Measurements from ENCODE around the gene IL15RA.

IL15RA gene

DNA sequence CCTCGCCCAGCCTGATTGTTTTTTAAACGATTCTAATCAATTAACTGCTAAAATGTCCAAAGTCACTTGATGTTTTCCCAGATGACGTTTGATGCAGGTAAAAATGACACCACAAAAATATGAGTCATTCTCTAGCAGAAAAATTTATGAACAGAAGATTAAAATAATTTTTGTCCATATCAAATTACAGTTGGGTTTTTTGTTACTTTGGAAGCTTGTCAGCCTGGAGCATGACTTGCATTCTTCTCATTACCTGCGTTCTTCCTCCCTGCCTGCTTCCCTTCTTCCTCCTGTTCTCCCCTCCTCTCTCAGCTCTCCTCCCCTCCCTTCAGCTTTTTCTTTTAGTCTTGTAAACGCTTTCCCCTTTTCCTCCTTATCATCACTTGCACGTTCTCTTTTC, 18.7 kb downstream of the IL15RA start:
- H3K9ac ChIP-seq (ENCODE audit: low read length) = no peak overlapping the region
- TF ChIP-seq EZH2phosphoT487 (conservative IDR thresholded peaks at IDR 0.05; ENCODE audit: low read length) = no peak
- TF ChIP-seq, protein P1, sequence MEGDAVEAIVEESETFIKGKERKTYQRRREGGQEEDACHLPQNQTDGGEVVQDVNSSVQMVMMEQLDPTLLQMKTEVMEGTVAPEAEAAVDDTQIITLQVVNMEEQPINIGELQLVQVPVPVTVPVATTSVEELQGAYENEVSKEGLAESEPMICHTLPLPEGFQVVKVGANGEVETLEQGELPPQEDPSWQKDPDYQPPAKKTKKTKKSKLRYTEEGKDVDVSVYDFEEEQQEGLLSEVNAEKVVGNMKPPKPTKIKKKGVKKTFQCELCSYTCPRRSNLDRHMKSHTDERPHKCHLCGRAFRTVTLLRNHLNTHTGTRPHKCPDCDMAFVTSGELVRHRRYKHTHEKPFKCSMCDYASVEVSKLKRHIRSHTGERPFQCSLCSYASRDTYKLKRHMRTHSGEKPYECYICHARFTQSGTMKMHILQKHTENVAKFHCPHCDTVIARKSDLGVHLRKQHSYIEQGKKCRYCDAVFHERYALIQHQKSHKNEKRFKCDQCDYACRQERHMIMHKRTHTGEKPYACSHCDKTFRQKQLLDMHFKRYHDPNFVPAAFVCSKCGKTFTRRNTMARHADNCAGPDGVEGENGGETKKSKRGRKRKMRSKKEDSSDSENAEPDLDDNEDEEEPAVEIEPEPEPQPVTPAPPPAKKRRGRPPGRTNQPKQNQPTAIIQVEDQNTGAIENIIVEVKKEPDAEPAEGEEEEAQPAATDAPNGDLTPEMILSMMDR (IDR thresholded peaks at IDR 0.05; ENCODE audit: insufficient read depth, low read length, poor library complexity, severe bottlenecking) = no peak
- H3K9me2 ChIP-seq (replicated peaks; ENCODE audit: insufficient read depth, low read length) = no peaks in the 10 kb centered on the region
- H3K79me2 ChIP-seq (ENCODE audit: insufficient read depth, low read length) = no peaks in the 10 kb centered on the region
- H4K20me1 ChIP-seq (ENCODE audit: low read depth, low read length) = no peaks in the 10 kb centered on the region
- H3K4me2 ChIP-seq (ENCODE audit: low read depth, low read length, poor library complexity, severe bottlenecking) = no peak overlapping the region
- H3K36me3 ChIP-seq (ENCODE audit: low read length) = no peaks in the 10 kb centered on the region
- H3K4me3 ChIP-seq (ENCODE audit: insufficient read depth, low read length, poor library complexity, severe bottlenecking) = no peak overlapping the region
- H3F3A ChIP-seq (ENCODE audit: insufficient read depth) = no peaks in the 10 kb centered on the region
- no peak overlapping the region for H2AFZ ChIP-seq (ENCODE audit: low read depth, low read length, severe bottlenecking)
- no peaks in the 10 kb centered on the region for H3K9me3 ChIP-seq (ENCODE audit: insufficient read depth, low read length)
- no peaks in the 10 kb centered on the region for H3K27me3 ChIP-seq (ENCODE audit: low read length)
- no peak overlapping the region for H3K27ac ChIP-seq (ENCODE audit: low read depth, low read length)

DNA sequence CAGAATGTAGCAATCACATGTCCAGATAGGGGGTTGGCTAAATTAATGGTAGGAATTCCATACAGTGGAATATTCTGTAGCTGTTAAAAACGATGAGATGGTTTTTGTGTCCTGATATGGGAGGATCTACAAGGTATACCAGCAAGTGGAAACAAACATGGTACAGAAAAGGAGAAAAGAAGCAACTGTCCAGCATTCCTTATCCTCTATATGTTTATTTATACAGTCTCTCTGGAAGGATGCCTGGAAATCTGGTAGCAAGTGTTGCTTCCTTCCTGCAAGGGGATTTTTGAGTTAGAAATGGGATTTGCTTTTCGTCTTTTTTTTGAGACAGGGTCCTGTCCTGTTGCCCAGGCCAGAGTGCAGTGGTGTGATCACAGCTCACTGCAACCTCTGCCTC, 19.3 kb downstream of the IL15RA start:
- Histone ChIP-seq H3K9ac (ENCODE audit: low read length) (no peak overlapping the region), H3K27ac (ENCODE audit: low read depth, low read length) (no peak overlapping the region), H3K79me2 (ENCODE audit: insufficient read depth, low read length) (no peaks in the 10 kb centered on the region), H3F3A (ENCODE audit: insufficient read depth) (no peaks in the 10 kb centered on the region), H3K9me3 (ENCODE audit: insufficient read depth, low read length) (no peaks in the 10 kb centered on the region), H2AFZ (ENCODE audit: low read depth, low read length, severe bottlenecking) (no peak overlapping the region), H3K27me3 (ENCODE audit: low read length) (no peaks in the 10 kb centered on the region), H4K20me1 (ENCODE audit: low read depth, low read length) (no peaks in the 10 kb centered on the region), H3K4me2 (ENCODE audit: low read depth, low read length, poor library complexity, severe bottlenecking) (no peak overlapping the region), H3K4me3 (ENCODE audit: insufficient read depth, low read length, poor library complexity, severe bottlenecking) (no peak overlapping the region), H3K36me3 (ENCODE audit: low read length) (no peaks in the 10 kb centered on the region), H3K9me2 (replicated peaks; ENCODE audit: insufficient read depth, low read length) (no peaks in the 10 kb centered on the region)
- TF ChIP-seq EZH2phosphoT487 (conservative IDR thresholded peaks at IDR 0.05; ENCODE audit: low read length) = no peak
- TF ChIP-seq, protein P1 (IDR thresholded peaks at IDR 0.05; ENCODE audit: insufficient read depth, low read length, poor library complexity, severe bottlenecking) = no peak

DNA sequence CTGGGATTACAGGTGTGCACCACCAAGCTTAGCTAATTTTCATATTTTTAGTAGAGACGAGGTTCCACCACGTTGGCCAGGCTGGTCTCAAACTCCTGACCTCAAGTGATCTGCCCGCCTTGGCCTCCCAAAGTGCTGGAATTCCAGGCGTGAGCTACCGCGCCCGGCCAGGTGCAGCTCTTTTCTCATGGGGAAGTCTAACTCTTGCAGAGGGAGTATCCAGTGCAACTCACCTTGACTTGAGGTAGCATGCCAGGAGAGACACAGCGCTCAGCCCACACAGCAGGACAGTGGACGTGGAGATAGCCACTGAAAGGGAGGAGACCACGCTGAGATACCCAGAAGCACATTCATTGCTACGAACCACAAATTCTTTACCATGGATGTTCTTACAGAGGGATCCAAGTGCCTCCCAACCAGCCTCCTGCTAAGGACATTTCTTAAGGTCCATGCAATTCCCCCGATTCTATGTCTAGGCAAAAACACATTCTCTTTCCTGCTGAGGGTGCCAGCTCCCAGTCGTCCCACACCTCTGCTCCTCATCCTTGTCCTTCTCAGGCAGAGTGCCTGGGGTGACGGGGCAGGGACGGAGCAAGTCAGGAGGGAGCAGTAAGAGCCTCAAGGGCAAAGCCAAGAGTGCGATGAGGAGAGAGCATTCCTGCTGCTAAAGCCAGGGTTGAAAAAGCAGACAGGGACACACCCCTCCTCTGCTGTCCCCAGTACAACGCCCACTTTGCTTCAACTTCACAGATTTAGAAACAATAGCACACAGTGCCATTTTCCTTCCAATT, 21.0 kb downstream of the IL15RA start:
- H3K4me3 ChIP-seq (ENCODE audit: insufficient read depth, low read length, poor library complexity, severe bottlenecking) = no peak overlapping the region
- no peaks in the 10 kb centered on the region for H3K27me3 ChIP-seq (ENCODE audit: low read length)
- TF ChIP-seq, protein P1 (IDR thresholded peaks at IDR 0.05; ENCODE audit: insufficient read depth, low read length, poor library complexity, severe bottlenecking) = no peak
- no peak for TF ChIP-seq EZH2phosphoT487 (conservative IDR thresholded peaks at IDR 0.05; ENCODE audit: low read length)
- H3K4me2 ChIP-seq (ENCODE audit: low read depth, low read length, poor library complexity, severe bottlenecking) = no peak overlapping the region
- H3K36me3 ChIP-seq (ENCODE audit: low read length) = no peaks in the 10 kb centered on the region
- no peaks in the 10 kb centered on the region for H3F3A ChIP-seq (ENCODE audit: insufficient read depth)
- H2AFZ ChIP-seq (ENCODE audit: low read depth, low read length, severe bottlenecking) = no peak overlapping the region
- H3K9ac ChIP-seq (ENCODE audit: low read length) = no peak overlapping the region
- H3K79me2 ChIP-seq (ENCODE audit: insufficient read depth, low read length) = no peaks in the 10 kb centered on the region
- H3K9me2 ChIP-seq (replicated peaks; ENCODE audit: insufficient read depth, low read length) = no peaks in the 10 kb centered on the region
- no peaks in the 10 kb centered on the region for H4K20me1 ChIP-seq (ENCODE audit: low read depth, low read length)
- H3K27ac ChIP-seq (ENCODE audit: low read depth, low read length) = no peak overlapping the region
- H3K9me3 ChIP-seq (ENCODE audit: insufficient read depth, low read length) = no peaks in the 10 kb centered on the region
